Measurements from ENCODE around the gene NPAS1.

The NPAS1 gene

GRCh38 chr19:47020132-47020805 lies 632 bp downstream of the NPAS1 start:
- peak; percentile 22 for DNase-seq (ENCODE audit: low read depth)

DNA sequence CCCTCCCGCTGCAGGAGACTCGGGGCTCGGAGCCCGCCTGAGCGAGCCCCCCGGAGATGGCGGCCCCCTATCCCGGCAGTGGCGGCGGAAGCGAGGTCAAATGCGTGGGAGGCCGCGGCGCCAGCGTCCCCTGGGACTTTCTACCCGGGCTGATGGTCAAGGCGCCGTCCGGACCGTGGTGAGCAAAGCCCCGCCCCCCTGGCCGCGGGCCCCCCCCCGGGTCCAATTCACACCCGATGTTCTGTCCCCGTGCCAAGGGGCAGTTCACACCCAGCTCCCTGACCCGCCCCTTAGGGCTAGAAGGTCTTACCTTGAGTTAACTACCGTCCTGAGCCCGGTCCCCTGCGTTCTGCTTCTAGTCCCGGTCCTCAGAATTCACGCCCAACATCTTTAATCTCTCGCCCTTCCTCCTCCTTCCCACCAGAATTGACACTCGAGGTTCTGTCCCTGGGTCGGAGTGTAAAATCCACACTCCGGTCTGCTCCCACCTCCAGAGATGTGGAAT lies 1.4 kb downstream of the NPAS1 start:
- DNase-seq (ENCODE audit: low read depth): peak; percentile 16

- DNase-seq (ENCODE audit: low read depth): no peak
Observed at GRCh38 chr19:47021536-47022139, 2.0 kb downstream of the NPAS1 start.

GRCh38 chr19:47022140-47022536 lies 2.5 kb downstream of the NPAS1 start:
- no peak for DNase-seq (ENCODE audit: low read depth)

DNA sequence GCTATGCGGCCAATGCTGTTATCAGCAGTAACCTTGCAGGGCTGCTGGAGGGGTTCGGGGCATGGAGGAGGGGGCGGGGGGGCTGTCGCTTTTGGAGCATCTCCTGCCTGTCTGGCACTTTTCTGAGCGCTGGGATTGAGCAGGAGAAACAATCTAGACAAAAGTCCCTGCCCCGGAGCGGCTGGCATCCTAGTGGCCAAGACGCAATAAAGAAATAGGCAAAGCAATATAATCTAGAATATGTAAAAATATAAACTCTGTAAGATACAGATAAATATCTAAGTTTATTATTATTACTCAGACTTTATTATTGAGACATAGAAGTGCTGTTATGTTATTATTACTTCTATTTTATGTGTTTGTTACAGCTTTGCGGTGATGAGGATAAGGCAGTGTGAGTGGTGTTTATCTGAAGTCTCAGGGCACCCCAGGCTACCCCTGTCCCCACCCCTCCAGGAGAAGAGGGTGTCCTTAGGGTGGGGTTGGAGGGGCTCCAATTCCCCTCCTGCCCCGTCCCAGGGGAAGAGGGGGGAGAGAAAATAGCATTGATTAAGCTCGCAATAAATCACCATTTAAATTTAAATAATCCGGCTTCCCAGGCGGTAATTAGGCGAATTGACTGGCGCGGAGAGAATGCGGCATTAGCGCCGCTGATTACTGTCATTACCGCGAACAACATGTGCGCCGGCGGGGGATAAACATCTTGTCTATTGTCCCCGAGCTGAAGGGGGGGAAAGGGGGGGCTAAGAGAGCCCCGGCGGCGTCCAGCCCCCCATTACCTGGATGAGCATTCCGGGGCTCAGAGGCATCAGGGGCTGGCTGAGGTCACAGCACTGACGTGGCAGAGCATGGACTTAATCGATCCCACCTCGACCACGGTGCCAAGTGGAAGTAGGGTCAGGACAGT lies 3.2 kb downstream of the NPAS1 start:
- DNase-seq (ENCODE audit: low read depth): no peak

- DNase-seq (ENCODE audit: low read depth): no peak
Observed at GRCh38 chr19:47023448-47023794, 3.8 kb downstream of the NPAS1 start.

DNA sequence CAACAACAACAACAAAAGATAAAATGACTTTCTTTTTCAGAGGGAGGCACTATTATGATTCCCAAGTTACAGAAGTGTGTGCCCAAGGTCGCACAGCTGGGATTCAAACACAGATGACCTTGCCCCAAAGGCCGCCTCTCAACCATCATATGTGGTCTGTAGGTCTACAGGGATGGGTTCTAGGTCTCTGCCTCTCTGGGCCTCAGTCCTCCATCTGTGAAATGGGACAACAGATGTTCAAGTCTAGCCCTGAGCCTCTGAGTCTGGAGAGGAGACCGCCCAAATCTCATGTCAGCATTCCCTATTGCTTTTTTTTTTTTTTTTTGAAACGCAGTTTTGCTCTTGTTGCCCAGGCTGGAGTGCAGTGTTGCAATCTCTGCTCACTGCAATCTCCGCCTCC lies 4.9 kb downstream of the NPAS1 start:
- DNase-seq (ENCODE audit: low read depth): no peak

- DNase-seq (ENCODE audit: low read depth): no peak
Observed at GRCh38 chr19:47026156-47026555, 6.5 kb downstream of the NPAS1 start.

DNA sequence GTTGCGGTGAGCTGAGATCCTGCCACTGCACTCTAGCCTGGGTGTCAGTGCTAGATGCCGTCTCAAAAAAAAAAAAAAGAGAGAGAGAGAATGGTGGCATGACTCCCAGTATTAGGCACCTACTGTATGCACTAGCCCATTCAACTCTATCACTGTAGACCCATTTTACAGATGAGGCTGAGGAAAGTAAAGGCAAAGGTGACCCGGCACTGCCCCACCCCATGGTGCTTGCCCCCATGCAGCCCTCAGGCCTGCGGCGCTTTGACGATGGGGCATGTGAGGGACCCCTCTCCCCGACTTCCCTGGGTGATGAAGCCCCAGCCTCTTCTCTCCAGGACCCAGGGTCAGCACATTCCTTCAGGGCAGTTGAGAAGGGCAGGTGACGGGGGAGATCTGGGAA lies 7.3 kb downstream of the NPAS1 start:
- DNase-seq (ENCODE audit: low read depth): no peak

GRCh38 chr19:47027586-47028088 lies 8.0 kb downstream of the NPAS1 start:
- DNase-seq (ENCODE audit: low read depth): no peak

DNA sequence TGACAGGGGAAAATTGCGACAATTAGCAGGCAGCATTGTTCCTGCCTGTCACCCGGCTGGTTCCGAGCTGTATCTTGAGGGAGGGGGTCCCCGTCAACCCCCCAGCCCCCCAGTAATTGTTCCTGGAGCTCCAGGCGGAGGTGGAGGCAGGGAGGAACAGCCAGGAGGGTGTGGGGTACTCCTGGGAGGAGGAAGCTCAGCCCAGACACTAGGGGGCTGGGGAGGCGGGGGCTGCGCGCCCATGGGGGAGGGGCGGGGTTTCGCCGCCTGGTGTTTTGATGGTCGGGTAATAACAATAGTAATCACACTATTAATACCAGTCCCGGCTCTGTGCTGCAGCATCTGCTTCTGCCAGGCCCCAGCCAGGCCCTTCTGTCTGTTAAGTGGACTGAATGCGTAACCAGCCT lies 8.6 kb downstream of the NPAS1 start:
- DNase-seq (ENCODE audit: low read depth): no peak

- peak; percentile 35 for DNase-seq (ENCODE audit: low read depth)
Observed at GRCh38 chr19:47032171-47032811, 12.7 kb downstream of the NPAS1 start.

DNA sequence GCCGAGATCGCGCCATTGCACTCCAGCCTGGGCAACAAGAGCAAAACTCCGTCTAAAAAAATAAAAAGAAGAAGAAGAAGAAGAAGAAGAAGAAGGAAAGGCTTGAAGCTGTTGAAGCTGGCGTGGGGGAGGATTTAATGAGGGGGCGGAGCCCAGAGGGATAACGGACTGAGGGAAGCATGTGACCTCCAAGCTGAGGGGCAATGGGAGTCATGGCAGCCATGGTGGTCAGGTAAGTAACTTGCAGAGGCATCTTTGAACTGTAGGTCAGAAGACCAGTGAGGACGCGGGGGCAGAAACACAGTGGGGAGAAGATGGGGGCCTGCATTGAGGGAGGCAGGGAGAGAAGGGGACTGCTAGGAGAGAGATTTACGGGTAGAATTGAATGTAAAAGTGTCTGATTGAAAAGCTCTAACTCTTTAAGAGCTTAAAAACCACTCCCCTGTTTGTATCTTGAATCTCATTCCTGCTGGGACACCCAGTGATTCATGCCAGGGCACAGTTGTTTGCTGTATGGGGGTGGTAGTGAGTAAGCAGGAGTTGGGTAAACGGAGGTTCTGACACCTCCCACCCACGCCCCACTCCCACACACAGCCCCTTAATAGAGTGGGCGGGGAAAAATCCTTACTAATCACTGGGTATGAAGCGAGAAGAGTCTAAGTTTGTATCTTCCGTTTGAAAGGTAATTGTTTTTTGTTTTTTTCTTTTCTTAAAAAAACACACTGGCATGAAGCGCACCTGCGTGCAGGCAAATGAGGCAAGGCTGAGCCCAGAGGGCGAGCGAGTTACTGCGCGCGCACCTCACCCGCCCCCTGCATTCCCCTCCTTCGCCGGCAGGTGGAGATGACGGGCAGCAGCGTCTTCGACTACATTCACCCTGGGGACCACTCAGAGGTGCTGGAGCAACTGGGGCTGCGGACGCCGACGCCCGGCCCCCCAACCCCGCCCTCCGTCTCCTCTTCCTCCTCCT lies 15.8 kb downstream of the NPAS1 start:
- DNase-seq (ENCODE audit: low read depth): peak; percentile 81

- no peak for DNase-seq (ENCODE audit: low read depth)
Observed at GRCh38 chr19:47036097-47036651, 16.5 kb downstream of the NPAS1 start.

GRCh38 chr19:47037766-47038165 lies 18.1 kb downstream of the NPAS1 start:
- no peak for DNase-seq (ENCODE audit: low read depth)

DNA sequence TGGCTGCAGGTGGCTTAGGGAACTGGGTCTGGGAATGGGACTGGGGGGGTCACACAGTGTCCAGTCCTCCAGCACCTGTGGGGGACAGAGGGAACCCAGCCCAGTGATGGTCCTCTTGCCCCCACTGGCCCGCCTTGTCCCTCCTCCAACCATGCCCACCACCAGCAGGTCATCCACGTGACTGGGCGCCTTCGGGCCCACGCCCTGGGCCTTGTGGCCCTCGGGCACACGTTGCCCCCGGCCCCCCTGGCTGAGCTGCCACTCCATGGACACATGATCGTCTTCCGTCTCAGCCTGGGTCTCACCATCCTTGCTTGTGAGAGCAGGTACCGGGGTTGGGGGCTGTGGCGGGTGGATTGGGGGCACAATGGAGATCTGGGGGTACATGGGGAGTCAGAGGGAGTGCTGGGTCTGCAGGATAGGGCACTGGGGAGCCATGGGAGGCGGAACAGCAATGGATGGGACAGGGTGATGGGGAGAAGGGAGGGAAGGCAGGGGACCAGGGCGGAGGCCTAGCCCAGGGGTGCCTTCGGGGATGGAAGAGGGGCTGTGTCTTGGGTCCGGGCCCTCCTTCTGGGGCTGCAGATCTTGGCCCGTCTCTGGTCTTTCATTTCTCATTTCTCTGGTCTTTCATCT lies 19.7 kb downstream of the NPAS1 start:
- DNase-seq (ENCODE audit: low read depth): no peak

DNA sequence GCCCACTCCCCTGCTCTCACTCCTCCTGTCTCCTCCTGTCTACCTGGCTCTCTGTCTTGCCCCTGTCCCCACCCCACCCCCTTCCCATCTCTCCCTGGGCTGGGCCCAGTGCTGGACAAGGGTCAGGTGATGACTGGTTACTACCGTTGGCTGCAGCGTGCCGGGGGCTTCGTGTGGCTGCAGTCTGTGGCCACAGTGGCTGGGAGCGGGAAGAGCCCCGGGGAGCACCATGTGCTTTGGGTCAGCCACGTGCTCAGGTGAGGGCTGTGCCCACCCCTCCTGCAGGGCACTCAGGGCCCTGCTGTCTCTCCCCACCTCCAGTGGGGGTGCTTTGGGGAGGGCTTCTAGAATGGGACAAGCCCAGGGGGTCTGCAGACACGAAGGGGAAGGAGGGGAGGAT lies 21.2 kb downstream of the NPAS1 start:
- DNase-seq (ENCODE audit: low read depth): no peak

DNA sequence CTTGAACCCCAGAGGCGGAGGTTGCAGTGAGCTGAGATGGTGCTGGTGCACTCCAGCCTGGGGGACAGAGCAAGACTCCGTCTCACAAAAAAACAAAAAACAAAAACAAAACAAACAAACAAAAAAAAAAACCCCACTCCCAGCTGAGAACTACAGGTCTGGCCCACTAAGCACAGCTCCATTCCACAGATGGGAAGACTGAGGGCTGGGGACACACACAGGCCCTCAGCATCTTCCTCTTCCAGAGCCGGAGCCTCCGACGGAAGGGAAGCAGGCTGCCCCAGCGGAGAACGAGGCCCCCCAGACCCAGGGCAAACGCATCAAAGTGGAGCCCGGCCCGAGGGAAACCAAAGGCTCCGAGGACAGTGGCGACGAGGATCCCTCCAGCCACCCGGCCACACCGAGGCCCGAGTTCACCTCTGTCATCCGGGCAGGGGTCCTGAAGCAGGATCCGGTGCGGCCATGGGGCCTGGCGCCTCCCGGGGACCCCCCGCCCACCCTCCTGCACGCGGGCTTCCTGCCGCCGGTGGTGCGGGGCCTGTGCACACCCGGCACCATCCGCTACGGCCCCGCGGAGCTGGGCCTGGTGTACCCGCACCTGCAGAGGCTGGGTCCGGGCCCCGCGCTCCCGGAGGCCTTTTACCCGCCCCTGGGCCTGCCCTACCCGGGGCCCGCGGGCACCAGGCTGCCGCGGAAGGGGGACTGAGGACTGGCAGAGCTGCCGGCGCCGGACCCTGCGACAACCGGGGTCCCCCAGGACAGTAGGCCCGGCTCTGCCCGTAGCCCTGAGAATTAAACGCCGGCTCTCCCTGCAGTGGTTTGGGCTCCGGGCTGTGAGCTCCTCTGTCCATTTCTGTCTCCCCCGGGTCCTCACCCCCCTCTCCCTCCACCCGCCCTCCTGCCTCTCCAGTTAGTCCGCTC lies 25.6 kb downstream of the NPAS1 start:
- DNase-seq (ENCODE audit: low read depth): no peak

GRCh38 chr19:47045867-47046470 lies 26.3 kb downstream of the NPAS1 start:
- no peak for DNase-seq (ENCODE audit: low read depth)

All from EH (cell line).